ENCODE data around the gene UBC.
"Not testable (repeated sequence)": the region's sequence is repeated elsewhere in the genome, so short reads cannot be mapped to it uniquely, and the experiment has no call there.

The UBC gene

GRCh38 chr12:124914392-124915238 is at the start of gene UBC:
Gene UBC (minus strand): TSS chr12:124914650. CDS start chr12:124913771, 879 bp downstream.
- no peak for FAIRE-seq

- no peak for FAIRE-seq
Measured at GRCh38 chr12:124963211-124963610, 48.8 kb upstream of the UBC start.

GRCh38 chr12:124961055-124961454 is 46.6 kb upstream of the UBC start:
- FAIRE-seq, result no peak

GRCh38 chr12:124956571-124956970 is 42.1 kb upstream of the UBC start:
- FAIRE-seq, result no peak

GRCh38 chr12:124954771-124955170 is 40.3 kb upstream of the UBC start:
- FAIRE-seq, result no peak

GRCh38 chr12:124953689-124954405 is 39.4 kb upstream of the UBC start:
- no peak for FAIRE-seq

GRCh38 chr12:124952801-124953200 is 38.4 kb upstream of the UBC start:
- no peak for FAIRE-seq

GRCh38 chr12:124952295-124952694 is 37.8 kb upstream of the UBC start:
- FAIRE-seq, result no peak

GRCh38 chr12:124949779-124950728 is 35.6 kb upstream of the UBC start:
- no peak for FAIRE-seq

GRCh38 chr12:124949066-124949465 is 34.6 kb upstream of the UBC start:
- no peak for FAIRE-seq

- FAIRE-seq, result no peak
Measured at GRCh38 chr12:124947561-124948398, 33.3 kb upstream of the UBC start.

GRCh38 chr12:124947013-124947412 is 32.6 kb upstream of the UBC start:
- FAIRE-seq, result no peak

- no peak for FAIRE-seq
Measured at GRCh38 chr12:124946447-124946793, 32.0 kb upstream of the UBC start.

- no peak for FAIRE-seq
Measured at GRCh38 chr12:124941170-124941527, 26.7 kb upstream of the UBC start.

GRCh38 chr12:124940393-124941169 is 26.1 kb upstream of the UBC start:
- no peak for FAIRE-seq

GRCh38 chr12:124940143-124940392 is 25.6 kb upstream of the UBC start:
- peak; percentile 90 for FAIRE-seq

- FAIRE-seq, result no peak
Measured at GRCh38 chr12:124939421-124940142, 25.1 kb upstream of the UBC start.

GRCh38 chr12:124939079-124939420 is 24.6 kb upstream of the UBC start:
- peak; percentile 54 for FAIRE-seq

- FAIRE-seq, result peak; percentile 60
Measured at GRCh38 chr12:124938587-124938986, 24.1 kb upstream of the UBC start.

GRCh38 chr12:124938108-124938507 is 23.7 kb upstream of the UBC start:
- no peak for FAIRE-seq

- FAIRE-seq, result not testable (repeated sequence)
Measured at GRCh38 chr12:124931528-124931927, 17.1 kb upstream of the UBC start.
